CD4-positive, alpha-beta memory T cell (primary cell): ENCODE measurements around the gene EPS8L1. TPM values are rescaled to one million over a fixed set of nuclear protein-coding genes. Genes with fewer than 3 reads are reported as not detected.
"Not testable (repeated sequence)": the region's sequence is repeated elsewhere in the genome, so short reads cannot be mapped to it uniquely, and the experiment has no call there.

Source experiments
- CTCF ChIA-PET: fragments of 350-600 bp; sonication (Branson Sonifier 250); formaldehyde crosslinking; loops from one replicate; lab custom pipeline; 2021; ENCODE audit warnings: inconsistent platforms; ENCODE audit not compliant: partially characterized antibody; lab: Charles Lee
- POLR2A ChIA-PET: fragments of 350-600 bp; sonication (Branson Sonifier 250); formaldehyde crosslinking; loops from one replicate; lab custom pipeline; 2021; ENCODE audit not compliant: partially characterized antibody; lab: Charles Lee
- DNase-seq, 5 donors: peaks; one replicate each; pipeline versions ENCODE4 v3.0.0 to v3.0.0-alpha.2; 2020 to 2022; ENCODE audit warnings: mixed read lengths in 1 of 5
- H3K27ac ChIP-seq: one replicate; pipeline ENCODE4 v1.7.0; 2013; ENCODE audit warnings: low read depth, low read length
- H3K27me3 ChIP-seq: 2 replicates; pipeline ENCODE4 v1.7.0; 2013; ENCODE audit warnings: mild to moderate bottlenecking, low read length, moderate library complexity; ENCODE audit not compliant: insufficient read depth
- H3K36me3 ChIP-seq: 2 replicates; pipeline ENCODE4 v1.7.0; 2013; ENCODE audit warnings: mild to moderate bottlenecking, low read length, moderate library complexity; ENCODE audit not compliant: insufficient read depth
- H3K4me1 ChIP-seq: 2 replicates; pipeline ENCODE4 v1.7.0; 2013; ENCODE audit warnings: mild to moderate bottlenecking, low read length, moderate library complexity; ENCODE audit not compliant: insufficient read depth
- H3K4me3 ChIP-seq, 2 donors: one replicate each; pipeline ENCODE4 v1.7.0; 2013; ENCODE audit warnings: low read length in 2 of 2, mild to moderate bottlenecking in 1 of 2
- H3K9me3 ChIP-seq, 2 donors: one replicate each; pipeline ENCODE4 v1.7.0; 2013; ENCODE audit warnings: low read length in 2 of 2, control low read depth in 1 of 2; ENCODE audit not compliant: control insufficient read depth in 1 of 2
- H3K27ac Mint-ChIP-seq, 7 donors: one replicate each; pipeline ENCODE4 v1.8.0; 2020 to 2021; ENCODE audit warnings: mixed read lengths in 7 of 7, mild to moderate bottlenecking in 6 of 7, inconsistent platforms in 3 of 7, moderate library complexity in 3 of 7
- H3K27me3 Mint-ChIP-seq, 2 donors: one replicate each; pipeline ENCODE4 v1.8.0; 2020 to 2021; ENCODE audit warnings: mixed read lengths in 2 of 2
- H3K36me3 Mint-ChIP-seq, 2 donors: one replicate each; pipeline ENCODE4 v1.8.0; 2020 to 2021; ENCODE audit warnings: mixed read lengths in 2 of 2, inconsistent platforms in 1 of 2, mild to moderate bottlenecking in 1 of 2
- H3K4me1 Mint-ChIP-seq, 4 donors: one replicate each; pipeline ENCODE4 v1.8.0; 2020 to 2021; ENCODE audit warnings: mixed read lengths in 4 of 4, mild to moderate bottlenecking in 1 of 4
- H3K4me3 Mint-ChIP-seq, 8 donors: one replicate each; pipeline ENCODE4 v1.8.0; 2020 to 2021; ENCODE audit warnings: mixed read lengths in 8 of 8, mild to moderate bottlenecking in 7 of 8, moderate library complexity in 6 of 8, inconsistent platforms in 3 of 8
- H3K9me3 Mint-ChIP-seq, 8 donors: one replicate each; pipeline ENCODE4 v1.8.0; 2020 to 2021; ENCODE audit warnings: mixed read lengths in 8 of 8, mild to moderate bottlenecking in 5 of 8, inconsistent platforms in 3 of 8, moderate library complexity in 1 of 8
- intact Hi-C: fragments of 100-400 bp; cut with micrococcal nuclease; formaldehyde crosslinking; loops from one replicate; pipeline ENCODE4 v1.15.1; 2023
- polyA plus RNA-seq, 2 donors: library from polyadenylated mRNA; unstranded; fragments of 300-500 nt; fragmentation: Illumina TruSeq; gene quantifications; one replicate each; pipeline ENCODE4 v1.2.3, GENCODE V29; 2021
- total RNA-seq, 2 experiments: library from RNA; stranded (reverse); gene quantifications; one replicate each; pipeline ENCODE4 v1.2.3, GENCODE V29; 2021

The EPS8L1 gene
- total and polyA plus RNA-seq, 4 experiments from 2014 or later, result 0.45 to 2.2 (median 1.1) TPM

- Histone ChIP-seq H3K4me1 (no peaks in the 10 kb centered on the region), H3K27me3 (no peaks in the 10 kb centered on the region), H3K27ac (no peak overlapping the region), H3K4me3 (no peak overlapping the region), H3K9me3 (no peaks in the 10 kb centered on the region), H3K36me3 (peaks cover 38% of the 10 kb centered on the region)
- ChIA-PET CTCF (interaction anchor here (0.6 kb wide), 1 partner anchor 39 kb away, joined by 3 read pairs; no protein-coding TSS in a partner anchor), POLR2A (interaction anchor here (1.1 kb wide), 1 partner anchor 11 kb away, joined by 3 read pairs; no protein-coding TSS in a partner anchor)
- DNase-seq, result no peak
- no peaks in the 10 kb centered on the region for H3K27me3 Mint-ChIP-seq
- no peaks in the 10 kb centered on the region for H3K9me3 Mint-ChIP-seq
- intact Hi-C loops, result no loop called here
- no peaks in the 10 kb centered on the region for H3K4me1 Mint-ChIP-seq
- no peak overlapping the region for H3K27ac Mint-ChIP-seq
- no peak overlapping the region for H3K4me3 Mint-ChIP-seq
- H3K36me3 Mint-ChIP-seq, result peaks cover 31 to 55% of the 10 kb centered on the region in 2 donors
These were observed 24.7 kb upstream of the EPS8L1 start for GRCh38 chr19:55050749-55051532.

- no peak overlapping the region for H3K4me3 Mint-ChIP-seq
- H3K36me3 Mint-ChIP-seq, result peaks cover 47% of the 10 kb centered on the region in 2 donors
- POLR2A ChIA-PET, result no interaction called here
- no peak overlapping the region for H3K4me3 ChIP-seq
- peaks cover 0 to 2% (median 0%) of the 10 kb centered on the region in 8 donors for H3K9me3 Mint-ChIP-seq
- DNase-seq, result no peak
- peaks cover 24% of the 10 kb centered on the region for H3K36me3 ChIP-seq
- H3K27ac ChIP-seq, result no peak overlapping the region
- H3K9me3 ChIP-seq, result no peaks in the 10 kb centered on the region
- H3K4me1 ChIP-seq, result no peaks in the 10 kb centered on the region
- H3K4me1 Mint-ChIP-seq, result no peaks in the 10 kb centered on the region
- intact Hi-C loops, result no loop called here
- H3K27ac Mint-ChIP-seq, result peak overlapping the region in 1 of 7 donors; percentile 4
- CTCF ChIA-PET, result no interaction called here
- H3K27me3 ChIP-seq, result no peaks in the 10 kb centered on the region
- H3K27me3 Mint-ChIP-seq, result no peaks in the 10 kb centered on the region
These were observed 21.9 kb upstream of the EPS8L1 start for GRCh38 chr19:55053735-55054134.

- Histone ChIP-seq H3K27ac (no peak overlapping the region), H3K9me3 (no peaks in the 10 kb centered on the region), H3K4me1 (peaks cover 5% of the 10 kb centered on the region), H3K4me3 (no peak overlapping the region), H3K36me3 (peaks cover 18% of the 10 kb centered on the region), H3K27me3 (no peaks in the 10 kb centered on the region)
- H3K27ac Mint-ChIP-seq, result peak overlapping the region in 2 of 7 donors; percentile 27 to 35
- H3K27me3 Mint-ChIP-seq, result no peaks in the 10 kb centered on the region
- ChIA-PET CTCF (no interaction called here), POLR2A (no interaction called here)
- H3K9me3 Mint-ChIP-seq, result peaks cover 0 to 2% (median 0%) of the 10 kb centered on the region in 8 donors
- DNase-seq, result no peak
- H3K4me3 Mint-ChIP-seq, result no peak overlapping the region
- H3K4me1 Mint-ChIP-seq, result peaks cover 0 to 9% (median 6%) of the 10 kb centered on the region in 4 donors
- intact Hi-C loops, result no loop called here
- H3K36me3 Mint-ChIP-seq, result peaks cover 43 to 44% of the 10 kb centered on the region in 2 donors
These were observed 18.8 kb upstream of the EPS8L1 start for GRCh38 chr19:55056827-55057226.

GRCh38 chr19:55058781-55059610, 16.7 kb upstream of the EPS8L1 start:
- no peak overlapping the region for H3K27ac ChIP-seq
- intact Hi-C loops, result no loop called here
- ChIA-PET POLR2A (interaction anchor here (0.7 kb wide), 1 partner anchor 240 kb away, joined by 3 read pairs; no protein-coding TSS in a partner anchor), CTCF (no interaction called here)
- H3K36me3 ChIP-seq, result peaks cover 12% of the 10 kb centered on the region
- DNase-seq, result no peak
- Mint-ChIP-seq H3K4me3 (no peak overlapping the region), H3K27ac (peak overlapping the region in 1 of 7 donors; percentile 82), H3K36me3 (peaks cover 32 to 36% of the 10 kb centered on the region in 2 donors), H3K9me3 (peaks cover 0 to 2% (median 0%) of the 10 kb centered on the region in 8 donors), H3K4me1 (peaks cover 7 to 21% (median 10%) of the 10 kb centered on the region in 4 donors), H3K27me3 (peaks cover 0 to 3% of the 10 kb centered on the region in 2 donors)
- H3K9me3 ChIP-seq, result no peaks in the 10 kb centered on the region
- H3K4me3 ChIP-seq, result no peak overlapping the region
- H3K4me1 ChIP-seq, result peaks cover 15% of the 10 kb centered on the region
- H3K27me3 ChIP-seq, result no peaks in the 10 kb centered on the region

GRCh38 chr19:55060287-55060686, 15.4 kb upstream of the EPS8L1 start:
- H3K27me3 ChIP-seq, CTCF ChIA-PET, H3K27ac ChIP-seq, H3K27me3 Mint-ChIP-seq, intact Hi-C loops, H3K4me3 Mint-ChIP-seq, DNase-seq, POLR2A ChIA-PET, H3K4me3 ChIP-seq, H3K9me3 Mint-ChIP-seq, H3K9me3 ChIP-seq: not testable (repeated sequence)
- Mint-ChIP-seq H3K36me3 (peaks cover 24 to 26% of the 10 kb centered on the region in 2 donors), H3K27ac (peak overlapping the region in 3 of 7 donors; percentile 31 to 66 (median 53)), H3K4me1 (peaks cover 7 to 21% (median 10%) of the 10 kb centered on the region in 4 donors)
- Histone ChIP-seq H3K4me1 (peaks cover 15% of the 10 kb centered on the region), H3K36me3 (peaks cover 11% of the 10 kb centered on the region)

- H3K27me3 ChIP-seq, result no peaks in the 10 kb centered on the region
- Mint-ChIP-seq H3K9me3 (peaks cover 0 to 2% (median 0%) of the 10 kb centered on the region in 8 donors), H3K27me3 (peaks cover 15 to 23% of the 10 kb centered on the region in 2 donors), H3K27ac (peak within 1 kb of the TSS; percentile 47 to 90 (median 84)), H3K4me3 (peak within 1 kb of the TSS; percentile 84 to 90 (median 87)), H3K36me3 (peaks cover 11 to 12% of the 10 kb centered on the region in 2 donors), H3K4me1 (peaks cover 8 to 21% (median 11%) of the 10 kb centered on the region in 4 donors)
- DNase-seq, result peak; percentile 94 to 97 (median 97)
- POLR2A ChIA-PET, result interaction anchor here (1.0 to 2.0 kb wide), 13 partner anchors 10 to 536 kb away, joined by 3 to 20 read pairs (median 4); partner anchors contain the start of genes EPS8L1, FIZ1, KMT5C and PPP1R12C
- no peaks in the 10 kb centered on the region for H3K36me3 ChIP-seq
- H3K4me3 ChIP-seq, result peak within 1 kb of the TSS; percentile 23 to 84
- peaks cover 15% of the 10 kb centered on the region for H3K4me1 ChIP-seq
- CTCF ChIA-PET, result interaction anchor here (0.6 to 2.2 kb wide), 6 partner anchors 25 to 585 kb away, joined by 3 to 8 read pairs (median 4); no protein-coding TSS in a partner anchor
- H3K27ac ChIP-seq, result peak within 1 kb of the TSS; percentile 62
- no peaks in the 10 kb centered on the region for H3K9me3 ChIP-seq
- intact Hi-C loops, result loop anchor here (1.0 kb wide), 2 partner anchors 18 to 54 kb away; partner anchors contain the start of gene PPP1R12C
These were observed 12.8 kb upstream of the EPS8L1 start, which contains the start of gene RDH13 for GRCh38 chr19:55062735-55063491. TSS of gene RDH13 (minus strand) at chr19:55063148. CDS start at chr19:55063032, 116 bp downstream.
